H54 (cell line): ENCODE measurements around the gene MDN1.
A peak's percentile ranks its signal among the peaks of the same experiment; 100 is the strongest.
"Not testable (repeated sequence)": the region's sequence is repeated elsewhere in the genome, so short reads cannot be mapped to it uniquely, and the experiment has no call there.

Experiments
- DNase-seq: peaks from one replicate; pipeline ENCODE4 v3.0.0; 2011; ENCODE audit warnings: low spot score, mixed read lengths; ENCODE audit not compliant: insufficient read length
- FAIRE-seq: peaks from 3 replicates; lab custom pipeline; 2011; peaks lifted over from hg19 to GRCh38; lab: Jason Lieb, UNC
- POLR2A ChIP-seq: IDR thresholded peaks from 2 replicates; pipeline ENCODE4 v1.6.1; 2011; ENCODE audit warnings: low read depth, mild to moderate bottlenecking, low read length

MDN1 gene

GRCh38 chr6:89794324-89794723, 25.3 kb downstream of the MDN1 start:
- no peak for TF ChIP-seq POLR2A
- FAIRE-seq, result no peak
- DNase-seq, result no peak

GRCh38 chr6:89793586-89793985, 26.0 kb downstream of the MDN1 start:
- no peak for TF ChIP-seq POLR2A
- no peak for DNase-seq
- no peak for FAIRE-seq

GRCh38 chr6:89792881-89793280, 26.7 kb downstream of the MDN1 start:
- no peak for TF ChIP-seq POLR2A
- no peak for FAIRE-seq
- DNase-seq, result peak; percentile 5

- no peak for TF ChIP-seq POLR2A
- no peak for DNase-seq
- no peak for FAIRE-seq
These were observed 29.2 kb downstream of the MDN1 start for GRCh38 chr6:89790403-89790802.

- DNase-seq (no peak), FAIRE-seq (no peak)
- TF ChIP-seq POLR2A, result no peak
These were observed 29.6 kb downstream of the MDN1 start for GRCh38 chr6:89789980-89790379.

- DNase-seq (no peak), FAIRE-seq (no peak)
- no peak for TF ChIP-seq POLR2A
These were observed 31.8 kb downstream of the MDN1 start for GRCh38 chr6:89787660-89788328.

- TF ChIP-seq POLR2A, result no peak
- DNase-seq (no peak), FAIRE-seq (no peak)
These were observed 32.6 kb downstream of the MDN1 start for GRCh38 chr6:89786970-89787369.

- DNase-seq (no peak), FAIRE-seq (no peak)
- no peak for TF ChIP-seq POLR2A
These were observed 34.8 kb downstream of the MDN1 start for GRCh38 chr6:89784838-89785237.

GRCh38 chr6:89783293-89783692, 36.3 kb downstream of the MDN1 start:
- FAIRE-seq, DNase-seq: not testable (repeated sequence)

GRCh38 chr6:89782222-89782621, 37.4 kb downstream of the MDN1 start:
- DNase-seq (no peak), FAIRE-seq (no peak)
- no peak for TF ChIP-seq POLR2A

- no peak for FAIRE-seq
- no peak for DNase-seq
- TF ChIP-seq POLR2A, result no peak
These were observed 38.2 kb downstream of the MDN1 start for GRCh38 chr6:89781070-89782034.

- no peak for FAIRE-seq
These were observed 42.1 kb downstream of the MDN1 start for GRCh38 chr6:89777455-89777854.

GRCh38 chr6:89776583-89777233, 42.9 kb downstream of the MDN1 start:
- FAIRE-seq, result no peak
- TF ChIP-seq POLR2A, result no peak
- no peak for DNase-seq

More at GRCh38 chr6:89777455-89777854, 42.1 kb downstream of the MDN1 start:
- TF ChIP-seq POLR2A, result no peak
- DNase-seq, result no peak

- FAIRE-seq (no peak), DNase-seq (no peak)
- no peak for TF ChIP-seq POLR2A
These were observed 44.4 kb downstream of the MDN1 start for GRCh38 chr6:89775150-89775549.

- FAIRE-seq, result no peak
These were observed 50.0 kb downstream of the MDN1 start for GRCh38 chr6:89769572-89769971.

More at GRCh38 chr6:89769572-89769971, 50.0 kb downstream of the MDN1 start:
- no peak for DNase-seq
- no peak for TF ChIP-seq POLR2A
